Middle frontal gyrus (tissue), 1 donor: ENCODE measurements around the gene IL36A.

Experiments
- DNase-seq: peaks from one replicate; pipeline ENCODE4 v3.0.0-alpha.2; 2015; ENCODE audit warnings: low spot score; ENCODE audit errors: extremely low spot score

IL36A gene

DNA sequence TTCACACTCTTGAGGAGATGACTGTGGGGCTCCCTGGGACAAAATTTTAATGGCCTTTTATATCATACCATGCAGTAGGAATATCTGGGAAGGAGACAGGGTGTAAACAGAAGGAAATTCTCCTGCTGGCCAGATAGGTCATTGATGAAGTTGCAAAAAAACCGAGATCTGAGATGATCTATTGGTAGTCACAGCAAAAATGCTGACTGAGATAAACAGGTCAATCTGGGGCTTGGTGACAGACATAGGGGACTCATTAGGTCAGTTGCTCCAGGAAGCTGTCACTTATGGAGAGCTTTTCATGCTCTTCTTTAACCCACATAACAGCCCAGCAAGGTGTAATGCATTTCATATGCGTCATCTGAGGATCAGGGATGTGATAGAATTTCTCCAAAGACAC lies 2.6 kb upstream of the IL36A start:
- DNase-seq, result no peak

GRCh38 chr2:113007250-113007649 lies 2.0 kb downstream of the IL36A start:
- DNase-seq, result no peak

GRCh38 chr2:113009622-113010021 lies 4.4 kb downstream of the IL36A start:
- DNase-seq, result no peak

- DNase-seq, result no peak
Observed at GRCh38 chr2:113010088-113010487, 4.8 kb downstream of the IL36A start.

DNA sequence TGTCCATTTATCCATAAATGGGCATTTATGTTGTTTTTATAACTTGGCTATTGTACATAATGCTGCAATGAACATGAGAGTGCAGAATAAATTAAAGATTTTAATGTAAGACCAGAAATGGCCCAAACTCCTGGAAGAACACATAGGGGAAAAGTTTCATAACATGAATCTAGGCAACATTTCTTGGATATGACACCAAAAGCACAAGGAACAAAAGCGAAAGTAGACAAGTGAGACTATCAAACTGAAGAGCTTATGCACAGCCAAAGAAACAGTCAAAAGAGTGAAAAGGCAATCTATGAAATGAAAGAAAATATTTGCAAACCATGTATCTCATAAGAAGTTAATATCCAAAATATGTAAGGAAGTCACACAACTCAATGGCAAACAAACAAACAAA lies 5.8 kb downstream of the IL36A start:
- no peak for DNase-seq

GRCh38 chr2:113012436-113013335 lies 7.4 kb downstream of the IL36A start:
- no peak for DNase-seq

- no peak for DNase-seq
Observed at GRCh38 chr2:113013336-113013661, 8.0 kb downstream of the IL36A start.

DNA sequence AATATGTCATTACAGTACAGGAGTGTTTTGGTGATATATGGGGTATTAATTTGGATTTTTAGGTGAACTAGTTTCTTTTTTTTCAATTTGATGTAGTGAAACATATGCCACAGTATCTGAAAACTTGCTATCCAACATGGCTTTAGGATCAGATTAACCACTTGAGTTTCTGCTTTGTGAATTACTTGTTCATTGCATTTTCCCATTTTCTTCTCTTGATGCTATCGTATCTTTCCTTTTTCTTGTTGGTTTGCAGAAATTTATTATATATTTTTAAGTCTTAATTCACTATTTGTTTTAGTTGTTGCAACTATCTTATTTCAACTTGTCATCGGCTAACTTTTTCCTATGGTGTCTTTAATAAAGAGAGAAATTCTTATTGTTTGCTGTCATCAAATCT lies 8.8 kb downstream of the IL36A start:
- DNase-seq, result no peak

DNA sequence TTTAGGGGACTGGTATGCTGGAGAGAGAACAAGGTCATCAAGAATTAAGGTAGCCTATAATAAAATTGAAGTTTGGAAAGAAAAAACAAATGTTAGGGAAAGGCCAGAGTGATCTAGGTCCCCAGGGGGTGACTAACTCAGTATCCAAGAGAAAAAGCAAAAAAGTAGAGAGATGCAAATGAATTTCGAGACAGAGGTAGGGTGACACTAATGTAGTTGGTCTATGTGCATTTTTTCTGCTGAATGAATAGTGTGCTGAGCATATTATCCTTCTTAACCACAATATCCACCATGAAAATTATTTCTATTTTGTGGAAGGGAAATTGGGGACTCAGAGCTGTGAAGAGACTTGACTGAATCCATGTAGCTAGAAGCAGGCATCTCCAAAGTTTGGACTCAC lies 9.8 kb downstream of the IL36A start:
- no peak for DNase-seq

GRCh38 chr2:113015655-113016054 lies 10.4 kb downstream of the IL36A start:
- DNase-seq, result no peak

GRCh38 chr2:113018509-113018908 lies 13.2 kb downstream of the IL36A start:
- DNase-seq, result no peak

- DNase-seq, result no peak
Observed at GRCh38 chr2:113021312-113021711, 16.1 kb downstream of the IL36A start.

DNA sequence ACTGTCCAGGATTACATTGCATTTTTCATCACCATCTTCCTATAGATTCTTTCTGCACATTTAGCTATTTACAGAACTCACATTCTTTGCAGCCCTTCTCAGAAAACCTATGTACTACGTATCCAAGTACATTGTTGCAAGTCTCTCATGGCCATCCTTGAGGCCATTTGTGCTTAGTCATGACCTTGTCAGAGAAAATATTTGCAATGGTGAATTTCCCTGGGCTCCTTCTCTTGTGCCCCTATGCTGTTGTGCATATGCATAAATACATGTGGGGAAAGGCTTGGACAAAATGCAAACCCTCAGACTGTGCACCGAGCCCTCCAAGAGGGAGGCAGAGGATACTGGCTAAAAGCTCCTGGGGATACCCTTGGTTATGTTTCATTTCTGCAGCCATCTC lies 19.5 kb downstream of the IL36A start:
- no peak for DNase-seq

- no peak for DNase-seq
Observed at GRCh38 chr2:113025737-113026136, 20.5 kb downstream of the IL36A start.

DNA sequence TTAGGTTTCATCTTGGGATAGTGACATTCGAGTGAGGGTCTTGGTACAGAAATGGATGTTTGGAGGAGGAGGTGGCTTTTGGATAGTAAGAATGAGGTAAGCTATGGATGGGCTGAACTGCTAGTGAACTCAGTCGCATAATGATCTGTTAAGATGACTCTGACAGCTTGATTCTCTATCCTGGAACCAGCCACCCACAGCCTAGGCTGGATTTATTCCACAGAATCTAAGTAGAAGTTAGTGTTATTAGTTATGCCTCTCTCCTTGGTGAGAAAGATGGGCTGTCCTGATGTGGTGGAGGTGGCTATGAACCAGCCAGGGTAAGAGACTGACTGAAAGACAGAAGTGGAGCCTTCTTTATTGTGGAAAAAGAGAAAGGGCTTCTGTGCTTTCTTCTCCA lies 22.4 kb downstream of the IL36A start:
- DNase-seq, result no peak

GRCh38 chr2:113028112-113028511 lies 22.9 kb downstream of the IL36A start:
- no peak for DNase-seq

DNA sequence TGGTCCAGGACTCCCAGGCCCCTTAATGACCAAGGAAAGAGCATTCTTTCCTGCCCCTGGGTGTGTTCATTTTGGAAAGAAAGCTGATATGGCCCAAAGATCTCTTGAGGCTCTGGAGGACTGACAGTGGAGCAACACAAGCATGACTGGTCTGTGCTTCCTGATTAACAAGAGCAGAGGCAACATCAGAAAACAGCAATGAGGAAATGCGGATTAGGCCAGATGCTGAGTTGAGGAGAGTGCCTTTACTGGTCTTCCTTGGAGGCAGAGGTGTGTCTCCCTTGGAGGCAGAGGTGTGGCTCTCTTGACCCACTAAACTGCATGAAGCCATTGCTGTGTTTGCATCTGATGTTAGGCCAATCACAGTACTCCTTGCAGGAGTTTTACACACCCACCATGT lies 27.5 kb downstream of the IL36A start:
- DNase-seq, result no peak

DNA sequence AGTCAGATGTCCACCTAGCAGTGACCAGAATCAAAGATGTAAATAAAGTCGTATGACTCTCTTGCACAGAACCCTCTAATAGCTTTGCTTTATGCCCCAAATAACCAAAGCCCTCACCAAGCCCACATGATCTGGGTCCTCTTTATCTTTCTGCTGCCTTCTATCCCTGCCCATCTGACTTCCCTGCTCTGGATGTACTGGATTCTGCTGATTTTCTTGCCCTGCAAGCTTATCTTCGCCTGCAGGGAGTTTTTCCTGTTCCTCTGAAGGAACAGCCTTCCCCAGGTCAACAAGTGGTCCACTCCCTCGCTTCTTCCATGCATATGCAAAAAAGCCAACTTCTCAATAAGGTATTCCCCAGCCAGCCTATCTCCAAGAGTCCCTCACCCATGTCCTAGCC lies 28.8 kb downstream of the IL36A start:
- DNase-seq, result no peak

DNA sequence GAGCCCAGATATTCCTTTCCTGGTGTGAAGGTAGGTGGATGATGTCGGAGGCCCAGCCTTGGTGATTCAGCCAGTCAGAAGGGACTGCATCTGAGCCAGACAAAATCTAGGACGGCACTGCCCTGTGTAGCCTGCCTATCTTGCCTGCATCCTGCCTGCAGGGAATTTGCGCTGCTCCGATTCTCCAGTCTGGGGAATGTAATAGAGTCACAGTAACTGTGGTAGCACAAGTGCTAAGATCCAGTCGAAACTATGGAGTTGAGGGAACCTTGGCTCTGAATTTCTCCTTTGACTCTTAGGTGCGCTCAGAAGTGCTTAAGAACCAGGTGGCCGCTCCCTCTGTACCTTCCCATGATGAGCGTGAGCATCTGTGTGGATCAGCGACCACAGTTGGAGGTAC lies 31.5 kb downstream of the IL36A start:
- no peak for DNase-seq

DNA sequence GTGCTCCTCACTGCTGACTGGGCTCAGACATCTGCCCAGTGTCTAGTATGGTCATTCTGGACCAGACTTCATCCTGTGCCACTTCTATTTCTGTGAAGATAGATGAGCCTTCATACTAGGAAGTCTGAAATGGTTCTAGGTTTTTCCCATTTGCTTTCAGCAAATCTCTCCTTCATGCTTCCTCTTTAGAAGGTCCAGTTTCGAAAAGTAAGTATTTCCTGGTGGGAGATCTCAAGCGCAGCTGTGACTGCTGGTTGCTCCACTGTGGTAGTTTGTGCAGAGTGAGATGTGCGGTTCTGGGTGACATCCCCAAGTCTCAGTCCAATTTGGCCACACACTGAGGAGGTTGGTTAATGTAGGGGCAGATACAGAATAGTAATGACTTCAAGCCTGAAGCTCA lies 33.0 kb downstream of the IL36A start:
- no peak for DNase-seq

DNA sequence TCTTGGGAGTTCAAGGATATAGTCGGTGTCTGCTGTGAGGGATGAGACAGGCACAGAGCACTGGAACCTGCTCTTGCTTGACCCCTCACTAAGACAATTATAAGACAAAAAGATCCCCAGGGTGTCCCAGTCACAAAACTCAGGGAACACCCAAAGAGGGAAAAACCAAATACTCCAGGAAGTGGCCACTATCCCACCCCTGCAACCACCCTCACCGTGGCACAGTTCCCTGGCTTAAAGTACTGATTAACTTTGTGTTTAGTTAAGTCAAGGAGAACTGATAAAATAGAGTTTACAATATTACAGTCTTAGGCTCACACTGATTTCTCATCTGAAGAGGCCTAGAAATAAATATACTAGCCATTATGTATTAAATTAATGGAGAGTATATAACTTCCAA lies 33.9 kb downstream of the IL36A start:
- DNase-seq, result no peak

DNA sequence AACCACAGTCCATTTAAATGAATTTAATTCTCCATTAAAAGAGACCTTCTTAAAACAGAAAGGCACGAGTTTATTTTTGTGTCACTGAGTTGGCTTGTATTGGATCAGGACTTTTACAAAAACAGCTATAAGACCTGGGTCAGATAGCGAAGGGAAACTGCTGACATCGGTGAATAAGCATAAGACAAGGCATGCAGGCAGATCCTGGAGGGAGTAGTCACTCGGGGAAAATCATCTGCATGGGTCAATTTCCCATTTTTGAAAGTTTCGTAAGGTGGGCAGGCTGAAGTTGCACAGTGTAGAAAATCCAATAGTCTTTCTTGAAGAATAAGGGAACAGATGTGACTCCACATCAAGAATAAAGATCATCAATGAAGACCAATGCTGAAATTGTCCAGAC lies 34.5 kb downstream of the IL36A start:
- DNase-seq, result no peak

GRCh38 chr2:113041871-113042270 lies 36.6 kb downstream of the IL36A start:
- no peak for DNase-seq

DNA sequence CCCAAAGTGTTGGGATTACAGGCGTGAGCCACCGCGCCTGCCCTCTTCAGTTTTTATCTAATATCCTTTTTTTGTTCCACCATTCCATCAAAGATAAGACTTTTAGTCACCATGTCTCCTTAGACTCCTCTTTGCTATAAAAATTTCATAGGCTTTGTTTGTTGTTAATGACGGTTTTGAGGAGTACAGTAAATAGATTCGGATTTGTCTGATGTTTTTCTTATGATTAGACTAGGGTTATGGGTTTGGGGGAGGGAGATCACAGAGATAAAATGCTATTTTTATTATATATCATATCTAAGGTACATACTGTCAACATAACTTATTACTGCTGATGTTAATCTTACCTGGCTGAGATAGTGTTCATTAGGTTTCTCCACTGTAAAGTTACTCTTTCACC lies 41.2 kb downstream of the IL36A start:
- no peak for DNase-seq
